GM23338 (cell line): ENCODE results near the gene FOXP1. TPM values are rescaled to one million over a fixed set of nuclear protein-coding genes. Genes with fewer than 3 reads are reported as not detected.

Experiments
- ATAC-seq: fragments of 200-7000 bp; cut with Tn5 transposase; 3 replicates; pipeline ENCODE4 v1.9.1; 2020
- DNase-seq: peaks from one replicate; pipeline ENCODE4 v3.0.0-alpha.2; 2015; ENCODE audit warnings: low spot score
- H2AFZ ChIP-seq: fragments of 200-600 bp; sonication (generic); 2 replicates; pipeline ENCODE4 v1.8.0; 2016; ENCODE audit warnings: antibody characterized with exemption, mild to moderate bottlenecking, moderate library complexity
- H3F3A ChIP-seq: fragments of 200-600 bp; sonication (generic); replicated peaks from 2 replicates; pipeline ENCODE4 v1.8.0; 2017; ENCODE audit warnings: antibody characterized with exemption, mixed run types, low read depth
- H3K27ac ChIP-seq: fragments of 200-600 bp; sonication (generic); 2 replicates; pipeline ENCODE4 v1.6.1; 2016; ENCODE audit warnings: low read depth
- H3K27me3 ChIP-seq: fragments of 200-600 bp; sonication (generic); 2 replicates; pipeline ENCODE4 v1.8.0; 2016; ENCODE audit warnings: mild to moderate bottlenecking, mixed run types, moderate library complexity; ENCODE audit not compliant: insufficient read depth
- H3K36me3 ChIP-seq: fragments of 200-600 bp; sonication (generic); 2 replicates; pipeline ENCODE4 v1.8.0; 2016; ENCODE audit warnings: mild to moderate bottlenecking; ENCODE audit not compliant: insufficient read depth
- H3K4me1 ChIP-seq: fragments of 200-600 bp; sonication (generic); 2 replicates; pipeline ENCODE4 v1.8.0; 2016; ENCODE audit warnings: mild to moderate bottlenecking, moderate library complexity; ENCODE audit not compliant: insufficient read depth
- H3K4me2 ChIP-seq: fragments of 200-600 bp; sonication (generic); 2 replicates; pipeline ENCODE4 v1.7.1; 2017; ENCODE audit warnings: mixed run types
- H3K4me3 ChIP-seq: fragments of 200-600 bp; sonication (generic); 2 replicates; pipeline ENCODE4 v1.6.1; 2016; ENCODE audit warnings: mixed run types
- H3K79me2 ChIP-seq: fragments of 200-600 bp; sonication (generic); replicated peaks from 2 replicates; pipeline ENCODE4 v1.8.0; 2017; ENCODE audit warnings: mild to moderate bottlenecking; ENCODE audit not compliant: insufficient read depth
- H3K9me2 ChIP-seq: fragments of 200-600 bp; sonication (generic); 2 replicates; pipeline ENCODE4 v1.8.0; 2017; ENCODE audit not compliant: insufficient read depth
- H4K20me1 ChIP-seq: fragments of 200-600 bp; sonication (generic); replicated peaks from 2 replicates; pipeline ENCODE4 v1.8.0; 2017; ENCODE audit warnings: mild to moderate bottlenecking; ENCODE audit not compliant: insufficient read depth
- H3K27ac Mint-ChIP-seq: 2 replicates; pipeline ENCODE4 v1.8.0; 2020; ENCODE audit warnings: inconsistent platforms, mild to moderate bottlenecking, moderate library complexity, mixed read lengths
- H3K27me3 Mint-ChIP-seq: 3 replicates; pipeline ENCODE4 v1.8.0; 2022; ENCODE audit warnings: low read depth, mild to moderate bottlenecking, moderate library complexity, mixed read lengths, inconsistent platforms; ENCODE audit not compliant: insufficient read depth, poor library complexity
- H3K36me3 Mint-ChIP-seq: 3 replicates; pipeline ENCODE4 v1.8.0; 2021; ENCODE audit warnings: low read depth, mild to moderate bottlenecking, inconsistent platforms, moderate library complexity, mixed read lengths
- H3K4me1 Mint-ChIP-seq: 3 replicates; pipeline ENCODE4 v1.8.0; 2020; ENCODE audit warnings: mild to moderate bottlenecking, inconsistent platforms, mixed read lengths
- H3K4me3 Mint-ChIP-seq: 3 replicates; pipeline ENCODE4 v1.8.0; 2021; ENCODE audit warnings: moderate library complexity, mild to moderate bottlenecking, inconsistent platforms, mixed read lengths
- H3K9me3 Mint-ChIP-seq: 3 replicates; pipeline ENCODE4 v1.8.0; 2020; ENCODE audit warnings: moderate library complexity, mild to moderate bottlenecking, inconsistent platforms, mixed read lengths
- CREB1 ChIP-seq: fragments of 250-450 bp; sonication (Bioruptor Pico); IDR thresholded peaks from 2 replicates; pipeline ENCODE4 v1.5.0; 2020; ENCODE audit warnings: low read depth, mild to moderate bottlenecking, moderate library complexity
- ETS1 ChIP-seq: IDR thresholded peaks from 2 replicates; pipeline ENCODE4 v1.6.1; 2016; ENCODE audit warnings: antibody characterized with exemption
- EZH2 ChIP-seq: fragments of 200-600 bp; sonication (generic); IDR thresholded peaks from one replicate; pipeline ENCODE4 v1.8.0; 2017; ENCODE audit warnings: antibody characterized with exemption, mild to moderate bottlenecking, low read depth; ENCODE audit not compliant: unreplicated experiment
- EZH2phosphoT487 ChIP-seq: fragments of 200-600 bp; sonication (generic); IDR thresholded peaks from one replicate; pipeline ENCODE4 v1.8.1; 2018; ENCODE audit warnings: antibody characterized with exemption; ENCODE audit not compliant: unreplicated experiment
- JUNB ChIP-seq: IDR thresholded peaks from one replicate; pipeline ENCODE4 v1.6.1; 2016; ENCODE audit warnings: antibody characterized with exemption; ENCODE audit not compliant: unreplicated experiment
- NANOG ChIP-seq: IDR thresholded peaks from 2 replicates; pipeline ENCODE4 v1.6.1; 2016; ENCODE audit warnings: antibody characterized with exemption, borderline replicate concordance
- POLR2AphosphoS5 ChIP-seq: IDR thresholded peaks from 2 replicates; pipeline ENCODE4 v1.6.1; 2016; ENCODE audit warnings: antibody characterized with exemption, low read depth
- STAT1 ChIP-seq: IDR thresholded peaks from one replicate; pipeline ENCODE4 v1.6.1; 2016; ENCODE audit warnings: antibody characterized with exemption; ENCODE audit not compliant: unreplicated experiment
- ZNF114 ChIP-seq: fragments of 250-450 bp; sonication (Bioruptor Pico); IDR thresholded peaks from 2 replicates; pipeline ENCODE4 v1.5.0; 2020; ENCODE audit warnings: mild to moderate bottlenecking, moderate library complexity
- ZNF331 ChIP-seq: fragments of 250-450 bp; sonication (Bioruptor Pico); IDR thresholded peaks from 2 replicates; pipeline ENCODE4 v1.5.0; 2020; ENCODE audit warnings: low read depth, mild to moderate bottlenecking, moderate library complexity
- ZNF462 ChIP-seq: fragments of 250-450 bp; sonication (Bioruptor Pico); IDR thresholded peaks from 2 replicates; pipeline ENCODE4 v1.5.0; 2020; ENCODE audit warnings: mild to moderate bottlenecking, moderate library complexity
- polyA plus RNA-seq: library from polyadenylated mRNA; unstranded; fragments of >200 nt; fragmentation: Nextera tagmentation; extraction: Ambion mirVana; gene quantifications from 2 replicates; pipeline ENCODE4 v1.2.1, GENCODE V29; 2016
- total RNA-seq: library from RNA; depleted of rRNA; stranded (reverse); fragments of >200 nt; shearing (Covaris generic); gene quantifications from 2 replicates; pipeline ENCODE4 v1.2.3, GENCODE V29; 2014
- TF ChIP-seq, protein P1 (sequence below), 2 experiments: fragments of 200-600 bp in 1 of 2; sonication (generic) in 1 of 2; conservative IDR thresholded peaks; 2 replicates each; pipeline versions ENCODE4 v1.5.1 to v1.6.1; 2016 to 2017; ENCODE audit warnings: antibody characterized with exemption in 2 of 2, low read depth in 2 of 2, mild to moderate bottlenecking in 2 of 2, moderate library complexity in 1 of 2
- TF ChIP-seq, protein P2 (sequence below): IDR thresholded peaks from one replicate; pipeline ENCODE4 v1.6.1; 2018; ENCODE audit warnings: antibody characterized with exemption; ENCODE audit not compliant: unreplicated experiment

Gene FOXP1
- total and polyA plus RNA-seq, 2 experiments from 2014 or later, result 32.9 to 35.5 TPM

- no peaks in the 10 kb centered on the region for H4K20me1 ChIP-seq
- H3K27ac ChIP-seq, result peak overlapping the region; percentile 72
- Mint-ChIP-seq H3K4me1 (peaks cover 62% of the 10 kb centered on the region), H3K4me3 (no peak overlapping the region), H3K9me3 (no peaks in the 10 kb centered on the region), H3K27ac (peak overlapping the region; percentile 82), H3K36me3 (no peaks in the 10 kb centered on the region), H3K27me3 (peaks cover 4% of the 10 kb centered on the region)
- peaks cover 63% of the 10 kb centered on the region for H3K4me1 ChIP-seq
- no peaks in the 10 kb centered on the region for H3K27me3 ChIP-seq
- H3K4me2 ChIP-seq, result peak overlapping the region; percentile 9; the same call in 1 of the 2 replicates
- H3K36me3 ChIP-seq, result no peaks in the 10 kb centered on the region
- H3F3A ChIP-seq, result peaks cover 4% of the 10 kb centered on the region; the same call in 1 of the 2 replicates
- DNase-seq, result no peak
- no peak overlapping the region for H3K4me3 ChIP-seq
- ATAC-seq, result no peak
- 0 out of 2 replicates have a peak, but pooled peaks cover 6% of the 10 kb centered on the region for H3K79me2 ChIP-seq
- TF ChIP-seq EZH2phosphoT487, result no peak
- no peak for TF ChIP-seq ZNF462 (CRISPR knock-in tag)
- no peak for TF ChIP-seq ZNF331 (CRISPR knock-in tag)
- no peak for TF ChIP-seq EZH2
- TF ChIP-seq JUNB, result no peak
- TF ChIP-seq NANOG, result no peak
- TF ChIP-seq CREB1 (CRISPR knock-in tag), result no peak
- TF ChIP-seq, protein P1, sequence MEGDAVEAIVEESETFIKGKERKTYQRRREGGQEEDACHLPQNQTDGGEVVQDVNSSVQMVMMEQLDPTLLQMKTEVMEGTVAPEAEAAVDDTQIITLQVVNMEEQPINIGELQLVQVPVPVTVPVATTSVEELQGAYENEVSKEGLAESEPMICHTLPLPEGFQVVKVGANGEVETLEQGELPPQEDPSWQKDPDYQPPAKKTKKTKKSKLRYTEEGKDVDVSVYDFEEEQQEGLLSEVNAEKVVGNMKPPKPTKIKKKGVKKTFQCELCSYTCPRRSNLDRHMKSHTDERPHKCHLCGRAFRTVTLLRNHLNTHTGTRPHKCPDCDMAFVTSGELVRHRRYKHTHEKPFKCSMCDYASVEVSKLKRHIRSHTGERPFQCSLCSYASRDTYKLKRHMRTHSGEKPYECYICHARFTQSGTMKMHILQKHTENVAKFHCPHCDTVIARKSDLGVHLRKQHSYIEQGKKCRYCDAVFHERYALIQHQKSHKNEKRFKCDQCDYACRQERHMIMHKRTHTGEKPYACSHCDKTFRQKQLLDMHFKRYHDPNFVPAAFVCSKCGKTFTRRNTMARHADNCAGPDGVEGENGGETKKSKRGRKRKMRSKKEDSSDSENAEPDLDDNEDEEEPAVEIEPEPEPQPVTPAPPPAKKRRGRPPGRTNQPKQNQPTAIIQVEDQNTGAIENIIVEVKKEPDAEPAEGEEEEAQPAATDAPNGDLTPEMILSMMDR (conservative IDR thresholded peaks at IDR 0.05; ENCODE audit: low read depth in 2 of 2), result no peak
- TF ChIP-seq, protein P2, sequence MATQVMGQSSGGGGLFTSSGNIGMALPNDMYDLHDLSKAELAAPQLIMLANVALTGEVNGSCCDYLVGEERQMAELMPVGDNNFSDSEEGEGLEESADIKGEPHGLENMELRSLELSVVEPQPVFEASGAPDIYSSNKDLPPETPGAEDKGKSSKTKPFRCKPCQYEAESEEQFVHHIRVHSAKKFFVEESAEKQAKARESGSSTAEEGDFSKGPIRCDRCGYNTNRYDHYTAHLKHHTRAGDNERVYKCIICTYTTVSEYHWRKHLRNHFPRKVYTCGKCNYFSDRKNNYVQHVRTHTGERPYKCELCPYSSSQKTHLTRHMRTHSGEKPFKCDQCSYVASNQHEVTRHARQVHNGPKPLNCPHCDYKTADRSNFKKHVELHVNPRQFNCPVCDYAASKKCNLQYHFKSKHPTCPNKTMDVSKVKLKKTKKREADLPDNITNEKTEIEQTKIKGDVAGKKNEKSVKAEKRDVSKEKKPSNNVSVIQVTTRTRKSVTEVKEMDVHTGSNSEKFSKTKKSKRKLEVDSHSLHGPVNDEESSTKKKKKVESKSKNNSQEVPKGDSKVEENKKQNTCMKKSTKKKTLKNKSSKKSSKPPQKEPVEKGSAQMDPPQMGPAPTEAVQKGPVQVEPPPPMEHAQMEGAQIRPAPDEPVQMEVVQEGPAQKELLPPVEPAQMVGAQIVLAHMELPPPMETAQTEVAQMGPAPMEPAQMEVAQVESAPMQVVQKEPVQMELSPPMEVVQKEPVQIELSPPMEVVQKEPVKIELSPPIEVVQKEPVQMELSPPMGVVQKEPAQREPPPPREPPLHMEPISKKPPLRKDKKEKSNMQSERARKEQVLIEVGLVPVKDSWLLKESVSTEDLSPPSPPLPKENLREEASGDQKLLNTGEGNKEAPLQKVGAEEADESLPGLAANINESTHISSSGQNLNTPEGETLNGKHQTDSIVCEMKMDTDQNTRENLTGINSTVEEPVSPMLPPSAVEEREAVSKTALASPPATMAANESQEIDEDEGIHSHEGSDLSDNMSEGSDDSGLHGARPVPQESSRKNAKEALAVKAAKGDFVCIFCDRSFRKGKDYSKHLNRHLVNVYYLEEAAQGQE, result no peak
- no peak for TF ChIP-seq POLR2AphosphoS5
- TF ChIP-seq ZNF114 (CRISPR knock-in tag), result no peak
- TF ChIP-seq ETS1, result no peak
- TF ChIP-seq STAT1, result no peak
- H2AFZ ChIP-seq, result no peak overlapping the region
- H3K9me2 ChIP-seq, result no peaks in the 10 kb centered on the region
Observed at GRCh38 chr3:71127052-71127831, 456.3 kb downstream of the FOXP1 start.
